Activated CD8-positive, alpha-beta memory T cell treated with anti-CD3 and anti-CD28 coated beads, Interleukin-2, amount 50 U/mL, for 1 hour (primary cell): ENCODE data around the gene FFAR4.

Experiments used
- DNase-seq: peaks from one replicate; pipeline ENCODE4 v3.0.0-alpha.2; 2020; ENCODE audit errors: extremely low read depth

FFAR4 gene

DNA sequence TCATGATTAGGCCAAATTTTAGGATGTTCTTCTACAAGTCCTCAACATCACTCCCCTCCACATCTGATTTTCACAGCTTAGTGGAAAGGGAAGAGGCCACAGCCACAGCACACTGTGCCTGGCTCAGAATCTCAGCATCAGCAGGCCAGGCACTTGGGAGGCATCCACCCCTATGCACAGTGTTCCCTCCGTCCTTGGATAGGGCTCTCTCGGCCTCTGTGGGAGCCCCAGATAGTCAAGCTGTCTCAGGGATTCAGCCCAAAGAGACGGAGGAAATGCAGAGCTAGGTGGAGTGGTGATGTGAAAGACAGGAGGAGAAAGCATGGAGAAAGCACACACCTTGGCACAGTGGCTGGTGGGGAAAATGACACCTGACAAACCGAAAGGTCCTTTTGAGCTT lies 33.3 kb downstream of the FFAR4 start:
- no peak for DNase-seq

DNA sequence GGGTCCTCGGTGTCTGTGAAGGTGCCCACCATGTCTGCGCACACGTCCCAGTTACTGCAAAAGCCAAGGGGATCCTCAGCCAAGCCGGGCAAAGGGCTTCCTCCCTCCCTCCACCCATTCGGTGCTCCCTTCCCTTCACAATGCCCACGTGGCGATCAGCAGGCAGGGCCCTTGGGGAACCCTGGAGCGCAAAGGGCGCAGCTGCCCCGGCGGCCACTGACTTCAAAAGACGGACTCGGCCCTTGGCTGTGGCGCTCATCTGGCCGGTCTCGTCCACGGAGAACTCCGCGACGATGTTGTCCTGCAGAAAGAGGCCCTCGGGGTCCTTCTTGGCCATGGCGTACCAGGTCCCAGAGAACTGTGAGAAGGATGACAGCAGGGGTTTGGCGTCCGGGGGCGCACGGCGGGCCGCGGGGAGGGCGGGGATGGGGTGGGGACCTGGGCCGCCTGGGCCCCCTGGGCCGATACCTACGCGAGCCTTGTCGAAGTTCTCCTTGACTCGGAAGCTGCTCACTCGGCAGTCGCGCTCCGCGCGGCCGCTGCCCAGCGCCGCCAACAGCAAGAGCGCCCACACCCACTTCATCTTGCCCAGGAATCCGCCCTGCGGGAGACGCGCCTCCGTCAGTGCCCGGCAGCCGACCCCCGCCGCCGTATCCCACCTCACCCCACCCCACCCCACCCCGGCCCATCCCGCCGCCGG lies 34.1 kb downstream of the FFAR4 start:
- no peak for DNase-seq

DNA sequence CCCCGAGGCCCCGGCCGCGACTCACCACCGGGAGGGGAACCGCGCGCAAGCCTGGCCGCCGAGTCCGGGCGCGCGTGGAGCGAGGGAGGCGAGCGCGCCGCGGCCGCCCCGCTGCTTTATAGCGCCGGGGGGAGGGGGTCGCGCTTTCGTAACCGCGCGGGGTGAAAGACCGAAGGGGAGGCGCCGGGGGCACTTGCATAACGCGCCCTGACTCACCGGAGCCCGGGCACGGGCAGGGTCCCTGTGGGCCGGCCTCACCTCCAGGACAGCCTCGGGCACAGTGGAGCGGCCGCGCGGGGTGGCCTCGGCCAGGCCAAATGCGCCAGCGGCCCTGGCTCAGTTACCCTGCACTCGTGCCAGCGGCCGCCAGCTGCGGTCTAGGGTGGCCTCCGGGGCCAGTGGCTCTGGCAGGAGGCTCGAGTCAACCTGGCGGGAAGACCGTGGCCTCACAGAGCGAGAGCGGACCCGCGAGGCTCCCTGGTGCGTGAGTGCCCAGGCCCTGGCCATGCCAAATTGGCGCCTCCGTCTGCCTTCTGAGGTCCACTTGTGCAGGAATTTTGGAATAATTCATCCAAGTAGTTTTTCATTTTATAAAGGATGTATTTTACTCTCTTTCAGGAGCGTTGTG lies 34.8 kb downstream of the FFAR4 start, which contains the start of gene RBP4:
TSS of gene RBP4 (minus strand) at position 90 of the 628 bp plus-strand sequence. CDS start 207 bp downstream, outside the sequence.
- no peak for DNase-seq

DNA sequence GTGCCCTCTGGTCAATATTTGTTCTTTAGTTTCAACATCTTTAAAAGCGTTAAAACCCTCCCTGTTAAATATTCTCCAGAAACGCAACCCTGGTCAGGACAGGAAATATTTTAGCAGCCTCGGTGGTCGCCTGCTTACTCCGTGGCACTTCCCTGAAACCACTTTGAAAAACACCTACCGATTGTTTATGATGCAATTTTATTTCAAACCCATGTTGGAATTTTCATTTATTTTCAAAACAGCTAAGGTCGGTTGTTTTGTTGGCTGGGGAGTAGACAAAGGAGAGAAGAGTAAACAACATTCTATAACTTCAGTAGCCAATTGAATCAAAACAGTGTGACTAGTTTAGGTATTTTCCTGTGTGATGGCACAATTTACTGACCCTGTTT lies 35.3 kb downstream of the FFAR4 start:
- DNase-seq = no peak

DNA sequence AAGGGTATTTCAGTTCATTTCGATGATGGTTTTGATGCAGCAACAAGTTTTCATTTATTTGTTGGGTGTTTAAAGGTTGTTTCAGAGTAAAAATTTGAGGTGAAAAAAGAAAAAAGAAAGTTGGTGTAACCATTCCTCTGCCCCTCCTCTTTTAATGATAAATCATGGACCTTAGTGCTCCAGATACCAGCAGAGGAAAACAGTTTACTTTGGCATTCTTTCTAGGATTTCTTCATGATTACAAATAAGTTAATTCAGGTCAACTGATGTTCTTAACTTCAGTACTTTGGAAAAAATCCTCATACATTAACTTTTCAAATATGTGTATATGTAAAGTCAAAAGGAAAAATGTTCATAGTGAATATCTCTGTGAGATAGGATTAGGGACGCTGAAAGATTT lies 36.6 kb downstream of the FFAR4 start:
- DNase-seq = no peak

DNA sequence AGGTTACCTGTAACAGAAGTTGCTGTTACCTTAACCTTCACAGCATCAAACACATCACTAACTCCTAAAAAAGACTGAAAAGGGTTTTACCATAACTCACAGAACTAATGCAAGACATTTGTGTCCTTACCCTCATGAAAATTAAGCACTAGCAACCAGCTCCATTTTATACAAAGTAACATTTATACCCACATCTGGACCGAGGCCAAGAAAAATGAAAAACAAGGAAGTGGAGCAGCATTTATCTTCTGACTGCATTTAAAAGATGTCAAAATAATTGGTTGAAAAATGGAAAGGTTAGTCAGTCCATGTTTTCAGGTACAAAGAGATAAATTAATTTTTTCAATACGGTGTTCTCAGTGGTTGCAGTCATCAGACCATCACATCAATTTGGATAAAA lies 37.7 kb downstream of the FFAR4 start:
- no peak for DNase-seq

DNA sequence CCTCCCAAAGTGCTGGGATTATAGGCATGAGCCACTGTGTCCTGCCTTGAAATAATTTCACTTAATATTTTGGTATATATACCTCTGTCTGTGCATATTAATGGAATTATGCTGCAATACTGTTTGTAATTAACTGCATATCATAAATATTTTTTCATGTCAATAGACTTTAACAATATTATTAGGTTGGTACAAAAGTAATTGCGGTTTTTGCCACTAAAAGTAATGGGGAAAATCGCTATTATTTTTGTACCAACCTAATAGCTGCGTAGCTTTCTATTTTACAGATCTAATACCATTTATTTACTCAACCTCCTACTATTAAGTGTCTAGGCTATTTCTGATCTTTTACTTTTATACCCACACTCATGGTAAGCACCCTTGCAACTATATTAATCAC lies 42.0 kb downstream of the FFAR4 start:
- no peak for DNase-seq

DNA sequence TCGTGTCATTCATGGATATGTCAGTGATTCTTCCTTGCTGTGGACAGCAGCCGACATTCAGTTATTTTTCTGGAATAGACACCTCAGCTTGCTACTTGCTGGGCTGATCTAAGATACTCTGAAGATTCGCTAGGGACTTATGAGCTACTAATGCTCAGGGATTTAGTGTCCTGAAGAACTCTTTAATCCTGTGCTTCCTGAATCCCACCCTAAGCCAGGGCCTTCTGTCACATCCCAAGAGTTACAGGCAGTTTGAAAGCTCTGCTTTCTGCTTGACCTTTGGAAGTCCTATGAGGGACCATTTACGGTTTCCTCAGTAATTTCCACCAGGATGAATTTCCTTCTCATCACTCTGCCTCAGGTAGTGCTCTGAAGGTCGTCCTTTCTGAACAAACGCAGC lies 45.8 kb downstream of the FFAR4 start, which contains the start of gene PDE6C:
TSS of gene PDE6C (plus strand) at position 227 of the 400 bp plus-strand sequence. CDS start 189 bp downstream, outside the sequence.
- DNase-seq = no peak

DNA sequence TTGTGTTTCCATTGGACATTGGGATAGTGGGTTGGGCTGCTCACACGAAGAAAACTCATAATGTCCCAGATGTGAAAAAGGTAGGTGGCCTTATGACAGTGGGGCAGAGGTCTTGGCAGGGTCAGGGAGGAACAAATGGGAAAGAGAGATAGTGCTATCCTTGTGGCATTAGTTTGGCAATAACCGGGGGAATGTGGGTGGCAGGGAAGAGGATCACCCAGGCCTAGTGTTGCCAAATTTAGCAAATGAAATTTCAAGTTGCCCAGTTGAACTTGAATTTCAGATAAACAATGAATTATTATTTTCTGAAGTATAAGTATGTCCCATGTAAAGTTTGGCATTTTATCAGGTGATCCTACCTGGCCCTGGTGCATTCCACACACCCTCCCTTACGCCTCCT lies 46.7 kb downstream of the FFAR4 start:
- no peak for DNase-seq

DNA sequence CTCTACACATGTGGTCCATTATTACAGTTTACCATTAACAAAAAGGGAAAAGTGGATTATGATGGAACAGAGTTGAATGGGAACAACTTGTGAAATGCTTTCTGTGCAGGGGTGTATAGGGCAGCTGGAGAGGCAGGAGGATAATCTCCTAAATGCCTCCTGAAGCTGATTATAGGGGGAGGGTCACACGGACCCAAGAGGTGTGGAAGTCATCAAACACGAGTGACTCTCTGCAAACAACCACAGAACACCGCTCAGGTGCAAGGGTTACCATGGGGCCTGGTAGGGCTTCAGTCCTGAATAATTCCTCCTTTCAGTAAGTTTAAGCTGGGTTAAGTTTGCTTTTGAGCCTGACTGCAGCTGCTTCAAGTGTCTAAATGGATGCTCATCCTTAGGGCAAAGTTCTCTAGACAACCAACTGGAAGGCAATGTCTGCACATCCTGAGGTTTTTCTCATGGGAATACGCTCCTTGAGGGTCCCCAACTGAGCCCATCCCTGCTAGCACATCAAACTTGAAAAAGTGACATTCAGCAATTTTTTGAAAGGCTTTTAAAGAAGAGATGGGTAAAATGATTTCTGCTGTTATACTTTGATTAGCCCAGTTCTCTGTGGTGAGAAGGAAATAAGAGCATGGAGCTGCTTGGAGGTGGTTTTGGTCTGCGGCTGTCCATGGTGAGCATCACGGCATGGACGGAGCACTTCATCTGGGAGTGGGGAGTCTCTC lies 47.8 kb downstream of the FFAR4 start:
- no peak for DNase-seq

DNA sequence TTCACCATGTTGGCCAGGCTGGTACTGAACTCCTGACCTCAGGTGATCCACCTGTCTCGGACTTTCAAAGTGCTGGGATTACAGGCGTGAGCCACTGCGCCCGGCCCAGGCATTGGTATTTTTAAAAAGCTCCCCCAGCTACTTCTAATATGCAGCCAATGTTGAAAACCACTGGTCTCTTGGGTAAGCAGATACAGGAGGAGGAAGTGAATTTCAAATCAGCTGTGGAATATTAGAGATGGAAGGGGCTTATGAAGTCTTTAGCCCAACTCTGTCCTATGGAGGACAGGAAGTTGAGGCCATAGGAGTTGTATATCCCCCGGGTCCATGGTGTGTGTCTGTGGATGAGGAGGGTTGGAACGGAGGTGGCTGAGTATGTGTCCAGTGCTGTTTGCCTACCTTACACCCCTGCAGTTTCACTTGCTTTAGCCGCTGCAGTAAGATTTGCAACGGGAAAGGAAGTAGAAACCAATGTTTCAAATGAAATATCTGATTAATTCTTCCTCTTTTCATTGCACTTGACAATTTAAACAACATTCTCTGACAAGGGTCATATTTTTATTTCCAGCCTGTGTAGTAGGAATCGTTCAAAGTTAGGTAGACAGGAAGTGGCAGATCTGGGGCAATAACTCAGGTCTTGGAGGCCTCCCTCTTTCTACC lies 49.2 kb downstream of the FFAR4 start:
- DNase-seq = no peak

DNA sequence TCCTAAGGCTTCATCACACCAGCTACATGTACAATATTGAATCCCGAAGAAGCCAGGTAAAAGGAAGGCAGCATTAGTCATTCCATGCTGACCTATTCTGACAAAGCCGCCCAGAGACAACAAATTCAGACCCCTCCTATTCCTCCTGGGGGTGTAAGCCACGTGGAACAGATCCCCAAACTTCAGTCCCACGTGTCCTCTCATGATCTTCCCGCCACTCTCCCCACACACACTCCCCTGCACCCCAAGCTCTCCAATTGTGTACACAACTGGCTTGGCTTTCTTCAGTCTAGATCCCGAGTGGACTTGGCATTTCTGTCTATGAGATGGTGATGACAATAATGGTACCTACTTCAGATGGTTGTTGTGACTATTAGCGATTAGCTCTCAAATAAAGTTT lies 54.5 kb downstream of the FFAR4 start:
- DNase-seq = no peak

DNA sequence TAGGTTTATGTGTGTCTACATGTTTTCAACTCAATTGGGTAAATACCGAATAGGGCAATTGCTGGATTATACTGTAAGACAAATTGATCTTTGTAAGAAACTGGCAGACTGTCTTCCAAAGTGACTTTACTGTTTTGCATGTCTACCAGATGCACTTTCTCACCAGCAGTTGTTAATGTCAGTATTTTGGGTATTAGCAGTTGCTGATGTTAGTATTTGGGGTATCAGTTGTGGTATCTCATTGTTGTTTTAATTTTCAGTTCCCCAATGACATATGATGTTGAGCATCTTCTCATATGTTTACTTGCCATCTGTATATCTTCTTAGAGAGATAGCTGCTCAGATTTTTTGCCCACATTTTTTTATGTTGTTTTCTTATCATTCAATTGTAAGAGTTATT lies 56.5 kb downstream of the FFAR4 start:
- no peak for DNase-seq

DNA sequence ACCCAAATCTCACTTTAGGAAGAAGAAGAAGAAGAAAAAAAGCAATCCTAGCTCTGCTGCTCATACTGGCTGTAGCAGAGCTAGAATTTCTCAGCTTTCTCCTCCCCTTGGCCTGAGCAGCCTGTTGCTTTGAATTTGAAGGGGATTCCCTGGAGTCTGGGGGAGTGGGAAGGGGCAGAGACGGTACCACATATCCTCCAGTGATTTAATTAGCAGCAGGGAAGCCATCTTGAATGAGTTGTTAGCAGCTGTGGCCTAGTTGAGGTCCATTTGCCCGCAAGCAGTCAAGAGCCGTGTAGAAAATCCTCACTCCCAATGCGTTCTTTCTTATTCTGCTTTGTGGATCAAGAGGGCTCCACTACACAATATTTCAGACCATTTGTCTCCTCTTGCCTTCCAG lies 62.4 kb downstream of the FFAR4 start:
- no peak for DNase-seq

DNA sequence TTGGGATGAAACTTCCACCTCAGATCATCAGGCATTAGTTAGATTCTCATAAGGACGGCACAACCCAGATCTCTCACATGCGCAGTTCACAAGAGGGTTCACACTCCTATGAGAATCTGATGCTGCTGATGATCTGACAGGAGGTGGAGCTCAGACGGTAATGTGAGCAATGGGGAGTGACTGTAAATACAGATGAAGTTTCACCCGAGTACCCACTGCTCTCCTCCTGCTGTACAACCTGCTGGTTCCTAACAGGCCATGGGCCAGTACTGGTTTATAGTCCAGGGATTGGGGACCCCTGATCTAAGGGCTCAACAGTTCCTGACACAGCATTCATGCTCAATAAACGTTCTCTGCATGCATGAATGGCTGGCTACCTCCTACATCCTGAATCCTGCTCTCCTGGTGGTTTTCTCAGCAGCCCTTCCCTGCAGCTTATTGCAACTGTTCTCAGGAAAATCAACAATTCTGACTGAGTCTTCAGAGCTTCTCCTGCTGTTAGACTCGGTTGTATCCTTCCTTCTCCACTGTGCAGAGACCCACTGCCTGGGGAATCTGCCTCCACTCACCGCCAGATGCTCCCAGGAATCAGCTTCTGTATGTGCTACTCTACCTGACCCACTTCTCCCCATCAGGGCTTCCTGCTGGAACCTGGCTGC lies 63.3 kb downstream of the FFAR4 start:
- DNase-seq = no peak

DNA sequence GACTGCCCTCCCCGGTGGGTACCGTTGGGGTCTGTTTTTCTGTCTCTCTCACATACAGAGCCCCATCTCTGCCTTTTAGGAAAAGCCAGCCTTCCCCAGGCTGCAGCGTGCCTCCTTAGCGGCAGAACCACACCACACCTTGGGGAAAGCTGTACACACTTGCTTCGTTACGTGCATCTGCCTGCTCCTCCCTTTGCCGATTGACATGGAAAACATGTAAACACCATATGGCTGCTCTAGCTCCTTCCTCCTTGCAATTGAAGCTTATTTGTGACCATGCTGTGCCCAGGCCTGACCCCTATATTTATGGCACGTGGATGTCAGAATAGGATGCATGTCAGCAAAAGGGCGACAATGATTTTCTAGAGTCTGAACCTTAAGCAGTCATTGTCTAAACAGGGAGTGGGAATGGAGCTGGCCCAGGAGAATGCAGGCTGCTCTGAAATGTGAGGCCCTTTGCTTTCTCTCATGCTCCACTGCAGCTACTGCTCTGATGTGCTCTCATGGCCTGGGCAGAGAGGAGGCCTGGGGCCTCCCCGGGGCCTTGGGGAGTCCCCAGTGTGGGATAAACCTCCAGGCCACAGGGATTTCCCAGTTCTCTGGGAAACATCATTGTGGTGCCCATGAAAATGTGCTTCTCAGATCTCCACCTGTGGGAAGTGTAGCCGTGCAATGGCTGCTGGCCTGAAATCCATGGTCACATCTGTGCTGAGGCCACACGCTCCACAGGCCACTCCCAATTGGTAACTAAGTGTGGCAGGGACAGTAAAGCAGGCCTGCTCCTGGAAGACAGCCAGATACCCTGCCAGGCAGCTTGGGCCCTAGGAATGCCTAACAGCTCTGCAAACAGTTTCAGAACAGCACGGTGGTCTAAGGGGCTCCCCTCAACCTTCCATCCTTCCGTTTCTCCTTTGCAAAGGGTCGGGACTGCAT lies 64.4 kb downstream of the FFAR4 start:
- DNase-seq = no peak
